ENCODE data around the gene TNS3. TPM values are rescaled to one million over a fixed set of nuclear protein-coding genes. Genes with fewer than 3 reads are reported as not detected.

TNS3 gene
- total RNA-seq, 2 experiments from 2014 or later: 0.11 TPM

DNA sequence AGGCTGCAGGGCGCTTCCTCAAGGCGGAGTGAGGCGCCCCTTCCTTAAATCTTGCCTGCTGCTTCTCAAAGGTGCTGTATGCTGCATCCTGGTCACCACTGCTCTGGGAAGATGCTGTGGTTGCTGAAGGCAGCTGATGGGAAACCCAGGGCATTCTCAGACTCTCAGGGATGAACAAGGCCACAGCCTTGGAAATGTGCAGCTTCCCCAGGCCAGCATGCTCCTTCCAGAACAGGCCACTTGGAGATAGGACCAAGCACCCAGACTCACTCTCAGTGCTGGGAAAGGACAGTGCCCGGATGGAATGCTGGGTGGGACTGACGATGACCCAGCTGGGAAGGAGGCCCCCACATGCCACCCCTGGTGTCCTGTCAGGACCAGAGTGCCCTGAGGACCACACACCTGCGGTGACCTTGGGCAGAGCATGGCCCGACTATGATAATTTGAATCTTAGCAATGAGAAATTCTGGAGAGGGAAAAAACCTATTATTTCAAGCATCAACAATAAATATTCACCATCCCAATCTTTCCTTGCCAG lies 235.5 kb downstream of the TNS3 start:
- H3K4me3 Mint-ChIP-seq: no peak overlapping the region
- ChIA-PET POLR2A (no interaction called here), CTCF (no interaction called here)
- no peaks in the 10 kb centered on the region for H3K27me3 Mint-ChIP-seq
- no peaks in the 10 kb centered on the region for H3K4me1 Mint-ChIP-seq
- no peaks in the 10 kb centered on the region for H3K36me3 Mint-ChIP-seq (ENCODE audit: low read depth)
- ATAC-seq (no peak), DNase-seq (no peak)
- H3K9me3 Mint-ChIP-seq (ENCODE audit: low read depth): no peaks in the 10 kb centered on the region
- intact Hi-C loops (cut with DNase I, micrococcal nuclease): no loop called here
- H3K27ac Mint-ChIP-seq: no peak overlapping the region

DNA sequence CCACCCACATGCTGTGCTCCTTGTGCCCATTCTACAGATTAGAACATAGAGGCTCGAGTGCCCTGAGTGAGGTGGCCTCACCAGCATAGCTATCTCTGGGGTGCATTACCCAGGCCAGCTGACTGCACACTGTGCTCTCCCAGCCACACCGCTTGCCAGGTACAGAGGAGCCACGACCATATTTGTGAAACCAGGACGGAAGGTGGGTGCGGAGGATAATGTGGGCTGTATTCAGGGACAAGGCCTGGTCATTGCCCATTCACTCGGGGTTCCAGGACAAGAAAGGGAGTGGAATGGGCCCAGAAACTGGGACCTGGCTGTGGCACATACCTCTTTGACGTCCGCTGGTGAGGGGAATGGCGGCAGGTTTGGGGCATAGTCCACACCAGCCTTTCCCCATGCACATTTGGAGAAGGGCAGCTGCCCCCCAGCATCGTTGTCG lies 236.0 kb downstream of the TNS3 start:
- no peak for ATAC-seq
- no peaks in the 10 kb centered on the region for H3K9me3 Mint-ChIP-seq (ENCODE audit: low read depth)
- DNase-seq: no peak
- no peaks in the 10 kb centered on the region for H3K27me3 Mint-ChIP-seq
- H3K4me1 Mint-ChIP-seq: no peaks in the 10 kb centered on the region
- H3K36me3 Mint-ChIP-seq (ENCODE audit: low read depth): no peaks in the 10 kb centered on the region
- POLR2A ChIA-PET: no interaction called here
- H3K27ac Mint-ChIP-seq: no peak overlapping the region
- H3K4me3 Mint-ChIP-seq: no peak overlapping the region
- intact Hi-C loops (cut with DNase I, micrococcal nuclease): no loop called here
- CTCF ChIA-PET: no interaction called here

- H3K4me1 Mint-ChIP-seq: no peaks in the 10 kb centered on the region
- H3K27me3 Mint-ChIP-seq: no peaks in the 10 kb centered on the region
- intact Hi-C loops (cut with DNase I, micrococcal nuclease): no loop called here
- CTCF ChIA-PET: interaction anchor here (0.6 to 2.4 kb wide), 2 partner anchors 8 to 235 kb away, joined by 3 to 6 read pairs; no protein-coding TSS in a partner anchor
- POLR2A ChIA-PET: no interaction called here
- H3K36me3 Mint-ChIP-seq (ENCODE audit: low read depth): no peaks in the 10 kb centered on the region
- no peak overlapping the region for H3K4me3 Mint-ChIP-seq
- ATAC-seq (no peak), DNase-seq (no peak)
- no peak overlapping the region for H3K27ac Mint-ChIP-seq
- H3K9me3 Mint-ChIP-seq (ENCODE audit: low read depth): no peaks in the 10 kb centered on the region
These were observed 237.5 kb downstream of the TNS3 start for GRCh38 chr7:47344171-47344955.

GRCh38 chr7:47343061-47343455 lies 238.9 kb downstream of the TNS3 start:
- Mint-ChIP-seq H3K4me1 (no peaks in the 10 kb centered on the region), H3K27ac (no peak overlapping the region), H3K36me3 (ENCODE audit: low read depth) (no peaks in the 10 kb centered on the region), H3K4me3 (no peak overlapping the region), H3K9me3 (ENCODE audit: low read depth) (no peaks in the 10 kb centered on the region), H3K27me3 (no peaks in the 10 kb centered on the region)
- intact Hi-C loops (cut with DNase I, micrococcal nuclease): no loop called here
- ATAC-seq (no peak), DNase-seq (no peak)
- ChIA-PET CTCF (interaction anchor here (2.4 kb wide), 1 partner anchor 7 kb away, joined by 6 read pairs; no protein-coding TSS in a partner anchor), POLR2A (no interaction called here)

- no peak for ATAC-seq
These were observed 239.4 kb downstream of the TNS3 start for GRCh38 chr7:47342296-47343060.

DNA sequence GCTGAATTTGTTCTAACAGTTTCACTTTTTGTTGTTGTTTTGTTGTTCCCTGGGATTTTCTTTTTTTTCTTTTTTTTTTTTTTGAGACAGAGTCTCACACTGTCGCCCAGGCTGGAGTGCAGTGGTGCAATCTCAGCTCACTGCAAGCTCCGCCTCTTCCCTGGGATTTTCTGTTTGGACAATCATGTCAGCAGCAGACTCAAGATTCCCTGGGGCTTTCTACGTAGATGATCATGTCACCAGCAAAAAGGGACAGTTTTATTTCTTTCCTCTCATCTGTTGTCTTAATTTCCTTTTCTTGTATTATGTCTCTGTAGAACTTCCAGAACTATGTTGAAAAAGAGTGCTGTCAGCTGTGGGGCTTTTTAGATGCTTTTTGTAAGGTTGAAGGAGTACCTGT lies 241.4 kb downstream of the TNS3 start:
- ATAC-seq (no peak), DNase-seq (no peak)
- Mint-ChIP-seq H3K27ac (no peak overlapping the region), H3K36me3 (ENCODE audit: low read depth) (no peaks in the 10 kb centered on the region), H3K27me3 (no peaks in the 10 kb centered on the region), H3K4me1 (no peaks in the 10 kb centered on the region), H3K4me3 (no peak overlapping the region), H3K9me3 (ENCODE audit: low read depth) (no peaks in the 10 kb centered on the region)
- intact Hi-C loops (cut with DNase I, micrococcal nuclease): no loop called here
- ChIA-PET CTCF (no interaction called here), POLR2A (no interaction called here)

More at GRCh38 chr7:47342296-47343060, 239.4 kb downstream of the TNS3 start:
- no peak overlapping the region for H3K4me3 Mint-ChIP-seq
- ChIA-PET CTCF (interaction anchor here (0.7 kb wide), 1 partner anchor 343 kb away, joined by 3 read pairs; no protein-coding TSS in a partner anchor), POLR2A (no interaction called here)
- H3K4me1 Mint-ChIP-seq: no peaks in the 10 kb centered on the region
- H3K27me3 Mint-ChIP-seq: no peaks in the 10 kb centered on the region
- intact Hi-C loops (cut with DNase I, micrococcal nuclease): no loop called here
- DNase-seq: no peak
- no peaks in the 10 kb centered on the region for H3K36me3 Mint-ChIP-seq (ENCODE audit: low read depth)
- H3K9me3 Mint-ChIP-seq (ENCODE audit: low read depth): no peaks in the 10 kb centered on the region
- no peak overlapping the region for H3K27ac Mint-ChIP-seq

DNA sequence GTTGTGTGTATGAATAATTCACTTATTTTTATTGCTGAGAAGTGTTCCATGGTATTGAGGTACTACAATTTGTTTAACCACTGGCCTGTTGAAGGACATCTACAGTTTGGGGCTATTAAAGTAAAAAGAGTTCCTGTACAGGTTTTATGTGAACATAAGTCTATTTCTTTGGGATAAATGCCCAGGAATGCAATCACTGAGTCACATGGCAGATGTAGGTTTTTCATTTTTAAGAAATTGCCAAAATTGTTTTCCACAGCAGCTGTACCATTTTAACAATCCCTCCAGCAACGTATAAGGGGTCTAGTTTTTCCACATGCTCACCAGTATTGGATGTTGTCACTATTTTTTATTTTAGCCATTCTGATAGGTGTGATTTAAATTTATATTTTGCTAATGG lies 243.9 kb downstream of the TNS3 start:
- intact Hi-C loops (cut with DNase I, micrococcal nuclease): no loop called here
- no peak overlapping the region for H3K4me3 Mint-ChIP-seq
- no peak for ATAC-seq
- ChIA-PET CTCF (no interaction called here), POLR2A (no interaction called here)
- no peaks in the 10 kb centered on the region for H3K9me3 Mint-ChIP-seq (ENCODE audit: low read depth)
- no peaks in the 10 kb centered on the region for H3K4me1 Mint-ChIP-seq
- no peak for DNase-seq
- no peaks in the 10 kb centered on the region for H3K36me3 Mint-ChIP-seq (ENCODE audit: low read depth)
- no peak overlapping the region for H3K27ac Mint-ChIP-seq
- no peaks in the 10 kb centered on the region for H3K27me3 Mint-ChIP-seq

DNA sequence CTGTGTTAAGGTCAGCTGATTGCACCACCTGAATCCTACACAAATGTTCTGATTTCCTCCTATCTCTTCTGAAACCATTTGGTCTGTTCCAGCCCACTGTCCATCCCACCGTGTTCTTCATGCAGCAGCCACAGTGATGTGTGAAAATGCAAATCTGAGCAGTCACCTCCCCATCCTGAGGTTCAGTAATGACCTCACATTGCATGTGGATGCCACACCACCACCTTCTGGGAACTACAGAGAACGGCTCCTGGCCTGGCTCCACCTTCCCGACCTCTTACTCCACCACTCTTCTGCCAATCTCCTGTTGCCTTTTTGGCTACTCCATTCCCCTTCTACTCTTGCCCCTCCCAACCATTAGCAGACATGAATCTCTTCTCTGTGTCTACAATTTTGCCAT lies 244.4 kb downstream of the TNS3 start:
- Mint-ChIP-seq H3K27me3 (no peaks in the 10 kb centered on the region), H3K9me3 (ENCODE audit: low read depth) (no peaks in the 10 kb centered on the region), H3K27ac (no peak overlapping the region), H3K4me1 (no peaks in the 10 kb centered on the region), H3K4me3 (no peak overlapping the region), H3K36me3 (ENCODE audit: low read depth) (no peaks in the 10 kb centered on the region)
- ChIA-PET CTCF (no interaction called here), POLR2A (interaction anchor here (0.6 kb wide), 1 partner anchor 661 kb away, joined by 3 read pairs; no protein-coding TSS in a partner anchor)
- DNase-seq (no peak), ATAC-seq (no peak)
- intact Hi-C loops (cut with DNase I, micrococcal nuclease): no loop called here

- intact Hi-C loops (cut with DNase I, micrococcal nuclease): no loop called here
- Mint-ChIP-seq H3K9me3 (ENCODE audit: low read depth) (no peaks in the 10 kb centered on the region), H3K27me3 (no peaks in the 10 kb centered on the region), H3K4me1 (no peaks in the 10 kb centered on the region), H3K27ac (no peak overlapping the region), H3K36me3 (ENCODE audit: low read depth) (no peaks in the 10 kb centered on the region), H3K4me3 (no peak overlapping the region)
- ChIA-PET POLR2A (interaction anchor here (0.6 kb wide), 1 partner anchor 662 kb away, joined by 3 read pairs; no protein-coding TSS in a partner anchor), CTCF (interaction anchor here (1.9 kb wide), 1 partner anchor 8 kb away, joined by 6 read pairs; no protein-coding TSS in a partner anchor)
- no peak for ATAC-seq
- no peak for DNase-seq
These were observed 245.2 kb downstream of the TNS3 start for GRCh38 chr7:47336472-47337425.

GRCh38 chr7:47335557-47336471 lies 246.1 kb downstream of the TNS3 start:
- no peak overlapping the region for H3K27ac Mint-ChIP-seq
- no peak for DNase-seq
- no peaks in the 10 kb centered on the region for H3K4me1 Mint-ChIP-seq
- intact Hi-C loops (cut with DNase I, micrococcal nuclease): no loop called here
- H3K27me3 Mint-ChIP-seq: no peaks in the 10 kb centered on the region
- ChIA-PET POLR2A (no interaction called here), CTCF (interaction anchor here (1.9 kb wide), 1 partner anchor 8 kb away, joined by 6 read pairs; no protein-coding TSS in a partner anchor)
- no peaks in the 10 kb centered on the region for H3K9me3 Mint-ChIP-seq (ENCODE audit: low read depth)
- ATAC-seq: no peak
- H3K4me3 Mint-ChIP-seq: no peak overlapping the region
- H3K36me3 Mint-ChIP-seq (ENCODE audit: low read depth): no peaks in the 10 kb centered on the region
